ENCODE data around the gene FAM168A.

DNA sequence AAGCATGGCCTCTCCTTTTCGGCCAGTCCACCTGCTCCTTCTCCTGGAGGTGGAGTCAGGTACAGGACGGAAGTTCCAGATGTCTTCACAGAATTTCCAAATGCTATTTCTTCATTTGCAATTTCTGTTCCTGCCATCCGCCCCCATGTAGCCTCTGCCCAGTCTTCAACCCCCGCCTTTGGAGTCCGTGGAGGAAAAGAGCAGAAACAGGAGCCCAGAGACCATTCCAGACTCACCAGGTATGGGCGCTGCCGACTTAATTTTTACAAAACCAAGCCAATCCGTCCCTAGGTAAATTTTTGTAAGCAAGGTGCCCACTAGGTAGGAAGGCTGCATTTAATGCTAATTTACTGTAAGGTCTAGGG is 192.8 kb downstream of the FAM168A start:
- TF ChIP-seq, protein P1, sequence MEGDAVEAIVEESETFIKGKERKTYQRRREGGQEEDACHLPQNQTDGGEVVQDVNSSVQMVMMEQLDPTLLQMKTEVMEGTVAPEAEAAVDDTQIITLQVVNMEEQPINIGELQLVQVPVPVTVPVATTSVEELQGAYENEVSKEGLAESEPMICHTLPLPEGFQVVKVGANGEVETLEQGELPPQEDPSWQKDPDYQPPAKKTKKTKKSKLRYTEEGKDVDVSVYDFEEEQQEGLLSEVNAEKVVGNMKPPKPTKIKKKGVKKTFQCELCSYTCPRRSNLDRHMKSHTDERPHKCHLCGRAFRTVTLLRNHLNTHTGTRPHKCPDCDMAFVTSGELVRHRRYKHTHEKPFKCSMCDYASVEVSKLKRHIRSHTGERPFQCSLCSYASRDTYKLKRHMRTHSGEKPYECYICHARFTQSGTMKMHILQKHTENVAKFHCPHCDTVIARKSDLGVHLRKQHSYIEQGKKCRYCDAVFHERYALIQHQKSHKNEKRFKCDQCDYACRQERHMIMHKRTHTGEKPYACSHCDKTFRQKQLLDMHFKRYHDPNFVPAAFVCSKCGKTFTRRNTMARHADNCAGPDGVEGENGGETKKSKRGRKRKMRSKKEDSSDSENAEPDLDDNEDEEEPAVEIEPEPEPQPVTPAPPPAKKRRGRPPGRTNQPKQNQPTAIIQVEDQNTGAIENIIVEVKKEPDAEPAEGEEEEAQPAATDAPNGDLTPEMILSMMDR (IDR thresholded peaks at IDR 0.05), result no peak
- no peak for TF ChIP-seq POLR2A (IDR thresholded peaks at IDR 0.05)
